Fibroblast of skin of back (primary cell): ENCODE measurements around the gene BAIAP3.
"Not testable (repeated sequence)": the region's sequence is repeated elsewhere in the genome, so short reads cannot be mapped to it uniquely, and the experiment has no call there.

ENCODE experiments used
- DNase-seq: peaks from one replicate; pipeline ENCODE4 v3.0.0-alpha.2; 2013

Gene BAIAP3

DNA sequence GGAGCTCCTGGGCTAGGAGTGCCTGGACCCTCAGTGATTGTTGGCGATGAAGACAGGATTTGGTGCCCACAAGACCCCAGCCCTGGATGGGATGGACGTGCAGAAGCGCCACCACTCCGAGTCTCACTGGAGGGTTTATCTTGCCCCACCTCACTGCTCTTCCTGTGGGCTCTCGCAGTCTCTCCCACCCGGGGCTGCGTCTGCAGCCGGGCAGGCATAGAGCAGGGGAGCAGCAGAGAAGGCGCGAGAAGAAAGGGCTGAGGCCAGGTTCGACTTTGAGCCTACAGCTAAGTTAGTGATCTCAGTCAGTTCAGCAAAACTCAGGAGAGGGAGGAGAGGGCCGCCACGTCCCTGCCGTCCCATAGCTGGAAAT is 17.4 kb upstream of the BAIAP3 start:
- DNase-seq, result no peak

- DNase-seq, result no peak
These were observed 15.8 kb upstream of the BAIAP3 start for GRCh38 chr16:1317479-1318267.

- DNase-seq, result no peak
These were observed 15.2 kb upstream of the BAIAP3 start for GRCh38 chr16:1318268-1318545.

- DNase-seq, result no peak
These were observed 14.4 kb upstream of the BAIAP3 start for GRCh38 chr16:1319041-1319440.

- DNase-seq, result no peak
These were observed 13.3 kb upstream of the BAIAP3 start for GRCh38 chr16:1320097-1320496.

DNA sequence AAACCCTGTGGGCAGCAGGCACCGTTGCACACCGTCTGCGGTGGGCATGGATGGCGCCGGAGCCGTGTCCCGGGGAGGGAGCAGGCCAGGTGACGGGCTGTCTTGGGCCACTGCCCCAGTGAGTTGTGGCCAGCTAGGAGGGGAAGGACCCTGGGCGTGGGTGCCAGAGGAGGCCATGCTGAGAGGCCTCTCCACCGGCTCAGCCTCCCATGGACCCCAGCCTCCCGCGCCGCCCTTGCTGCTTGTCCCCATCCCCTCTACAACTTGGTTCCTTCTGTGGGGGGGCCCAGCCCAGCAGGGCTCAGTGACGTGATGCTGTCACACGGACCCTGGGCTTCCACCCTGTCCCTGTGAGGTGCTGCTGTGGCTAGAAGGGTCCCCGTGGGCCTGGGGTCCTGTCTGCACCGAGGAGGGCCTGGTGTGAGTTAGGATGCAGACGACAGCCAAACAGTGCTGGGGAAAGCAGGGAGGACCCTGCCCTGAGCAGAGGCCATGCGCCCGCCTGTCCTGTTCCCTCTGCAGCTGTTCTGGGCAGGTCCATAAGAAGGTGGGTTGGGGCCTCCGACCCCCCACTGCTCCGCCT is 12.7 kb upstream of the BAIAP3 start:
- DNase-seq, result no peak

GRCh38 chr16:1322407-1322806 is 11.0 kb upstream of the BAIAP3 start:
- no peak for DNase-seq

DNA sequence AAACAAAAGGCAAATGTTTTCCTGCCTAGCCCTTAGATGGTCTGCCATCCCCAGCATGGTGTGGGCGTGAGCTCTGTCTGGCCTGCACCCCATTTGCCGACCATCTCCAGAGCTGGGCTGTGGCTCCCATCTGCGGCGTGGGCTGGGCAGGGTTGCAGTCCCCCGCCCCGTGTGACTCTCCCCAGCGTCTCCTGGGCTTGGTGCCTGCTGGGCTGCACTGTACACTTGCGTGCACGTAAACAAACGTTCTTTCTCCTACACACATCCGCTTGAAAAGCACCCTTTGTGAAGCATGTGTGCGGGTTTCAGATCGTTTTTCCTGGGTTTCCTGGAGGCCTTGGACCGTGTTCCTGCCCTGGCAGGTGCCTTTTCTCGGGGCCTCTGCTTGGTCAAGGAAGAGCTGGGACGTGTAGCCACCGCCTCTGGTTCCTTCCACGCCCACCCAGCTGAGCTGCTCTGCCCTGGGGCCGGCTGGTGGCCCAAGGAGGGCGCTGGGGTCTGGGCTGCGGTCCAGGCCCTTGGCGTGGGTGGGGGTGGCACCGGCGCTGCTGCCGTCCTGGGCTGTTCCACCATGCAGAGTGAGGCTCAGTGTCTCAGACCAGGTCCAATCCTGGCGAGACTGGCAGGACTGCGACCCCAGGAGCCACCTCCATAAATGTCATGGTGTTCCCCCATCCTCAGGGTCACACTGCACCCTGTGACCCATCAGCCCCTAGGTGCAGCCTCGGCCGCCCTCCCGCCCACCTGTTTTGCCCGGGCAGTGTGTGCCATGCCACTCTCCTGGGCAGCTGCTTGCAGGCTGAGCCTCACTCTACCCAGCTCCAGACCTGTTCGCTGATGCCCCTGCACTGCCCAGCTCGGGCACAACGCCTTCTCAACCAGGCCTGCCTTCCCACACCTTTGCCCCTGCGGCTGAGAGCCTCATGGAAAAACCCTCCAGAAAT is 9.9 kb upstream of the BAIAP3 start:
- no peak for DNase-seq

DNA sequence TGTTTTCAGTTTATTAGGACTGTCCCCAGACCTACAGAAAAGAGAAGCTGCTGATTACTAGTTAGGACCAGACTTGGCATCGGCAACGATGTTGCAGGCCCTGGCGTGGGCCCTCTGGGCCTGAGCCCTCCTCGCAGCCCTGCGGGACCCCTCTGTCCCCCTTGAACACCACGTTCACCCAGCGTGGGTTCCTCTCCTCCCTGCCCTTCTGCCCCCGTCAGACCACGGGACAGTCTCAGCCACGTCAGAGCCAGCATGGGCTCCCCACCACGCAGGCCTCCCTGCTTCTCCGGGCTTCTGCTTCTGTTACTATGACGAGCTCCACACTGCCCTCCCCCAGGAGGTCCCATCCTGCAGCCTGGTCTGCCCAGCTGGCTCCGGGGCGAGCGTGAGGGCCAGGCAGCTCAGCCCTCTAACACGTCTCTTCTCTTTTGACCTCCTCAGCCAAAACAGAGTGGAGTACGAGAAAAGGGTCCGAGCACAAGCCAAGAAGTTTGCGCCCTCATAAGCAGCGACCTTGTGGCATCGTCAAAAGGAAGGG is 9.1 kb upstream of the BAIAP3 start:
- no peak for DNase-seq

DNA sequence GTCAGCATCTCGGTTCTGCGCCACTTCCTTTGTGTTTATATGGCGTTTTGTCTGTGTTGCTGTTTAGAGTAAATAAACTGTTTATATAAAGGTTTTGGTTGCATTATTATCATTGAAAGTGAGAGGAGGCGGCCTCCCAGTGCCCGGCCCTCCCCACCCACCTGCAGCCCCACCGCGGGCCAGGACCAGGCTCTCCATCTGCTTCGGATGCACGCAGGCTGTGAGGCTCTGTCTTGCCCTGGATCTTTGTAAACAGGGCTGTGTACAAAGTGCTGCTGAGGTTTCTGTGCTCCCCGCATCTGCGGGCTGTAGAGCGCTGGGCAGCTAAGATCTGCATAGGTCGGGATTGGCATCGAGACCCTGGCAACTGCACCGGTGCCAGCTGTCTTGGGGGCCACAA is 8.2 kb upstream of the BAIAP3 start:
- no peak for DNase-seq

DNA sequence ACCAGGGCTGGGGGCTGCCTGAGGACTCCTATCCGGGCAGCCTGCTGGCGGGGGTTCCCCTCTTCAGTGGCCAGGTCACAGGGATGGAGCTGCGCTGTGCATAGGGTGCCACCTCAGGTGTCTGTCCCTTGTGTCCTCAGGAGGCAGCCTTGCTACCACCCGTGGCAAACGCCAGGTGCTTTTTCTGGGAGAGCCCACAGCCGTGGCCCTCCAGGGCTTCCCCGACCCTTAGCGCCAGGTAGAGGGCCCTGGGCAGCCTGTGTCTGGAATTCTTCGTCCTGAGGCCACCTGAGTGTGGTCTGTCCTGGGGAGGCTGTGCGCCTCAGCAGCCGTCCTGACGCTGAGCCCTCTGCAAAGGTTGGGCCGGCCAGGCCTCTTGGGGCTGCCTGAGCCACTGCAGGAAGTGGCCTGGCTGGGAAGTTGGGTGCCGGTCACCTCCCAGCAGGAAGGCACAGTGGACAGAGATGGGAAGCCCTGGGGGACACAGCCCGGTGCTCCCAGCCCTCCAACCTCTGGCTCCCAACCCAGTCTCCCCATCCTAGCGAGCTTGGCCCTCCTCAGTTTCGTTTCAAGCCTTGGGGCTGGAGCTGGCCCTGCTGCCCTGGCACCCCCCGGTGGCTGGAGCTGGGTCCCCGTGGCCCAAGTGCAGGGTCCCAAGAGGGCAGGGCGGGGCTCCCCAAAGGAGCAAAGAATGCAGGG is 7.6 kb upstream of the BAIAP3 start:
- no peak for DNase-seq

DNA sequence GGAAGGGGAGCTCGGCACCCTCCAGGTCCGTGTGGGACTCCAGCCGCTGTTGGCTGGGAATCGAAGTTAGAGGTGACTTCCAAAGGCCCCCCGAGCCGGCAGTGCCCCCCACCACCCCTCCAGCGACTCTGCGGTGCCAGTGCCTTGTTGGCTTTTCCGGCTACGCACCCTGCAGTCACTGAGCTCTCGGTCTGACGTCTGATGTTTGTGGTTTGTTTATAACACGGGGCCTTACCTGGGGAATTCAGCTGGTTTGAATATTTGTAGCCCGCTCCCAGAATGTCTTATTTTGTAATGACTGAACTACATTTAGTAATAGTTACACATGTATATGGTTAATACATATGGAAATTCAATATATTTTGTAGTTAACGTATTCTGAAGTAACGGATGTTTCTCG is 7.1 kb upstream of the BAIAP3 start:
- DNase-seq, result no peak

DNA sequence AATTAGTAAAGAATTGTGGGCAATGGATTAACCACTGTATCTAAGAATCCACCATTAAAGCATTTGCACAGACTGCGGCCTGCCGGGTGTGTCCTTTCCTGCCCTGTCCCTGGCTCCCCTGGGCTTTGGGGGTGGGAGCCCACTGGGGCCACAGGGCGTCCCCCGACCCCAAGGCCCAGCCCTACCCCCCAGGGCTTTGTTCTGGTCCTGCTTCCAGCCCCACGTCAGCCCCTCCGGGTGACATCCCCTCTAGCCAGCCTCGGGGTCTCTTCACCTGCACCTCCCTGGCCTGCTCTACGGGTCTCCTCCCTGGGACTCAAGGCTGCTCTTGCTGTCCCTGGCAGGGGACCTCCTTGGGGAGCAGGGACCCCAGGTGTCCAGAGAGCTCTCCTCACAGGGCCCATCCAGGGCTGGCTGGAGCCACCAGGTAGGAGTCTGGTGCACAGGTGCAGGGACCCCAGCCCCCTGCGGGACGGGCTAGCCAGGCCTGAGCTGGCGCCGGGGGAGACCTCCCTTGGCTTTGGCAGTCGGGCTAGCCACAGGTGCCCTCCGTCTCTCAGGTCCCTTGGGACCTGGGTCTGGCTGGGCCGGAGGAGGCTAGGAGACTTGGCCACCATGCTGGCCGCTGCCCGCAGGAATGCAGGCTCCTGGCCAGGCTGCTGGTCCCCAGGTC is 6.4 kb upstream of the BAIAP3 start:
- DNase-seq, result no peak

GRCh38 chr16:1327619-1327947 is 5.9 kb upstream of the BAIAP3 start:
- no peak for DNase-seq

GRCh38 chr16:1328136-1328535 is 5.3 kb upstream of the BAIAP3 start:
- DNase-seq, result not testable (repeated sequence)

DNA sequence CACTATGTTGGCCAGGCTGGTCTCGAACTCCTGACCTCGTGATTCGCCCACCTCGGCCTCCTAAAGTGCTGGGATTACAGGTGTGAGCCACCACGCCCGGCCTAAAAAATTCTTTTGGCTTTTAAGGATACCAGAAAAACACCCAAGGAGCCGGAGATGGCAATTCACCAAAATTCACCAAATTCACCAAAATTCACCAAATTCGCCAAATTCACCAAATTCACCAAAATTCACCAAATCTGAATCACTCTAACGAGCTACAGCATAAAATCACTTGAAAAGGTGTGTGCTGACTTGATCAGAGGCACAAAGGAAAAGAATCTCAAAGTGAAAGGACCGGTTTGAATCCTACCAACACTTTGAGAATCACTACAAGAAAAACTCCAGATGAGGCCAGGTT is 4.5 kb upstream of the BAIAP3 start:
- not testable (repeated sequence) for DNase-seq

DNA sequence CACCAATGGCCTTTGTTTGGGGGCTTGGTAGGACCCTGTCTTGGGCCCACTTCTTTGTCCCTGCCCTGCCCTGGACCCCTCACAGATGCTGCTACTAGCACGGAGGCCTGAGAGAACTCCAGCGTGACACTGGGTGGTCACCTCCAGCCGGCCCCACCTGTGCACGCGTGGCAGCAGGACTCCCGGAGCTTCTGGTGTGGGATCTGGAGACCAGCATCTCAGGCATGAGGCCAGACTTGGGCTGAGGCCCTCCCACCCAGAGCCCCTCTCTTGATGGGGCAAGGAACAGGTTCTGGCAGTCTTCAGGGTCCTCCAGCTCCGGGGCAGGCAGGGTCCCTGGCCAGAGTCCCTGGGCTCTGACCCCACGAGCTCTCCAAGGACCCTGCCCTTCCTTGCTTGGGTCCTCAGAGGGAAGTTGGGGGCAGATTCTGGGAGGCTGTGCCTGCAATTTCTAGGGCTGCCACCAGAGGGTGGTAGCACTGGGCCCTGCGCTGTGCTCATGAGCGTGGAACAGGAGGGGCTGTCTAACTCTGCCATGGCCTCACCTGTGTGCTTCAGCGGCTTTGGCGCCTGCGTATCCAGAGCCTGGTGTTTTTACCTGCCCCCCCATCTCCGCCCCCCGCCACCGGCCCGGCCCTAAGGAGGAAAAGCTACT is 3.1 kb upstream of the BAIAP3 start:
- no peak for DNase-seq

- no peak for DNase-seq
These were observed 2.3 kb upstream of the BAIAP3 start for GRCh38 chr16:1330931-1331711.

DNA sequence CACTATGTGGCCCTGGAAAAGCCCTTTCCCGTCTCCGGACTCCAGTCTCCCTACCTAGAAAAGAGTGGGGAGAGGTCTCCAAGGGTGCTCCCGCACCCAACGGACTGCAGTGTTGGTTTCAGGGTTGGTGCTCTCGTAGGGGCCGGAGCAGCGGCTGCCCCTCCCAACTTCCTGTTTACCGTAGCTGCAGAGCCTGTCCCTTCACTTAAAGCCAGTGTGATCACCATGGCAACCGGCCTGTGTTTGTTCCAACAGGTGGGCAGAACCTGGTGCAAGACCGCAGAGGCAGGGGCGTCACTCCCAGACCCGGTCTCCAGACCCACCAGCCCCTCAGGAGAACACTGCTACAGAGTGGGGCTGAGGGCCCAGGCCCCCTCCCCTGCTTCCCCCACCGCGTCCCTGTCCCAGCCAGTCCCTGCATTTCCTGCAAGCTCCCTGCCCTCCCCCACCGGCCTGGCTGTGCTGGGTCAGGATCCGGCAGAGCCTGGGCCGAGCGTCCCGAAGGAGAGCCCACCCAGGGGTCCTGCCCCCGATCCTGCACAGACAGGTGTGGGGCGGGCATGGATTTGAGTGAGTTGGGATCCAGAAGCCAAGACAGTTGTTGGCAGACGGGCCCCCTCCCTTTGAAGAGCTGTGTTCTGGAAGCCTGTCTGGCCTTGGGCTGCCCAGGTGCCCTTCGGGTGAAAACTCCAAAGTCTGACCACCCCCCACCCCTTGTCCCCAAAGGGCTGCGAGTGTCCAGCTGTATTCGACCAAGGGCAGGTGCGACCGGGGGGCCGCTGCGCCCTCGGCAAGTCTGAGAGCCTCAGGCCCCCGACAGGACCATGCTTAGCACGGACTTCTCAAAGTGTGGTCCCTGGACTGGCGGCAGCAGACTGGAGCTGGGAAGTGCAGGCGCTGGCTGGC is 1.5 kb upstream of the BAIAP3 start:
- no peak for DNase-seq

DNA sequence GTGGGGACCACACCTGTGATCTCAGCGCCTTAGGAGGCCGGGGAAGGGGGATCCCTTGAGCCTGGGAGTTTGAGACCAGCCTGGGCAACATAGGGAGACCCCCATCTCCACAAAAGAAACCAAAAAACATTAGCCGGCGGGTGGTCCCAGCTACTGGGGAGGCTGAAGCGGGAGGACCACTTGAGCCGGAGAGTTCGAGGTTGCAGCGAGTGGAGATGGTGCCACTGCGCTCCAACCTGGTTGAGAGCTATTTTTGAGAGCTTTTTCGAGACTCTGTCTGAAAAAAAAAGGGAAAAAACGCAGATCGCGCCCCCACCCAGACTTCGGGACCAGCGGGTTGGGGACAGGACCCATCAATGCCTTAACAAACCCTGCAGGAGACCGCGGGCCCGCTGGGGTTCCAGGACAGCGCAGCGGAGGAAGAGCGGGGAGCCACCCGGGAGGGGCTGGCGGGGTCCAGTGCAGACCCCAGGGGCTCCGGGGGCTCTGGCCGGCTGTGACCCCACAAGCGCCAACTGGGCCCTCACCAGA is 762 bp upstream of the BAIAP3 start:
- no peak for DNase-seq
